A673 (cell line): ENCODE measurements around the gene CUL9. TPM values are rescaled to one million over a fixed set of nuclear protein-coding genes. Genes with fewer than 3 reads are reported as not detected.
A peak's percentile ranks its signal among the peaks of the same experiment; 100 is the strongest.

Experiments
- BruUV-seq: library from RNA; stranded (reverse); fragments of 400-500 nt; replicated peaks from 2 replicates; lab custom pipeline; 2021; lab: Mats Ljungman, UMichigan
- CTCF ChIA-PET: fragments of 300-600 bp; sonication (Branson Sonifier 250); formaldehyde crosslinking; loops from one replicate; lab custom pipeline; 2022; ENCODE audit warnings: antibody characterized with exemption; lab: Charles Lee
- POLR2A ChIA-PET: fragments of 300-600 bp; sonication (Branson Sonifier 250); formaldehyde crosslinking; loops from one replicate; lab custom pipeline; 2022; ENCODE audit warnings: antibody characterized with exemption; ENCODE audit not compliant: low non-redundant PET; lab: Charles Lee
- DNase-seq: peaks from one replicate; pipeline ENCODE4 v3.0.0-alpha.2; 2015; ENCODE audit warnings: low spot score
- H3K27ac ChIP-seq: fragments of 200-600 bp; sonication (generic); 2 replicates; pipeline ENCODE4 v1.5.1; 2016; ENCODE audit warnings: mixed run types, low read depth, mild to moderate bottlenecking, mixed read lengths, antibody characterized with exemption, low read length; ENCODE audit not compliant: poor library complexity, severe bottlenecking
- H3K27me3 ChIP-seq: fragments of 200-600 bp; sonication (generic); replicated peaks from 2 replicates; pipeline ENCODE4 v1.6.1; 2017; ENCODE audit warnings: mixed run types, low read depth, mild to moderate bottlenecking, mixed read lengths, antibody characterized with exemption, low read length; ENCODE audit not compliant: insufficient read depth, poor library complexity
- H3K36me3 ChIP-seq: fragments of 200-600 bp; sonication (generic); 2 replicates; pipeline ENCODE4 v1.6.1; 2016; ENCODE audit warnings: mixed run types, mild to moderate bottlenecking, mixed read lengths, antibody characterized with exemption, low read length; ENCODE audit not compliant: insufficient read depth, poor library complexity, severe bottlenecking
- H3K4me1 ChIP-seq: fragments of 200-600 bp; sonication (generic); 2 replicates; pipeline ENCODE4 v1.6.1; 2017; ENCODE audit warnings: mixed run types, mild to moderate bottlenecking, mixed read lengths, antibody characterized with exemption, low read length; ENCODE audit not compliant: insufficient read depth, poor library complexity, severe bottlenecking
- H3K4me3 ChIP-seq: fragments of 200-600 bp; sonication (generic); 2 replicates; pipeline ENCODE4 v1.5.1; 2016; ENCODE audit warnings: low read depth, mixed run types, mild to moderate bottlenecking, mixed read lengths, low read length; ENCODE audit not compliant: poor library complexity, severe bottlenecking
- H3K9me3 ChIP-seq: fragments of 200-600 bp; sonication (generic); 2 replicates; pipeline ENCODE4 v1.6.1; 2016; ENCODE audit warnings: mixed run types, low read depth, mild to moderate bottlenecking, mixed read lengths, antibody characterized with exemption, low read length; ENCODE audit not compliant: poor library complexity, severe bottlenecking
- CTCF ChIP-seq: fragments of 300-800, 200-600 bp; sonication (generic); conservative IDR thresholded peaks from 2 replicates; pipeline ENCODE4 v1.5.1; 2017; ENCODE audit warnings: low read depth, mild to moderate bottlenecking, antibody characterized with exemption, low read length, moderate library complexity, mixed read lengths
- EZH2 ChIP-seq: fragments of 200-600 bp; sonication (generic); IDR thresholded peaks from 2 replicates; pipeline ENCODE4 v1.6.1; 2017; ENCODE audit warnings: borderline replicate concordance, low read depth, mild to moderate bottlenecking, mixed read lengths, antibody characterized with exemption, low read length; ENCODE audit not compliant: poor library complexity, severe bottlenecking
- intact Hi-C: fragments of 100-400 bp; cut with micrococcal nuclease; formaldehyde crosslinking; loops from one replicate; pipeline ENCODE4 v1.10.0; 2022; ENCODE audit not compliant: unreplicated experiment
- total RNA-seq: library from RNA; stranded (reverse); gene quantifications from 2 replicates; pipeline ENCODE4 v1.2.3, GENCODE V29; 2021

The CUL9 gene
- total RNA-seq, 1 experiment from 2014 or later: 38.7 TPM

- CTCF ChIA-PET: no interaction called here
- H3K4me3 ChIP-seq: peak overlapping the region; percentile 18
- no peaks in the 10 kb centered on the region for H3K9me3 ChIP-seq
- no peaks in the 10 kb centered on the region for H3K36me3 ChIP-seq
- intact Hi-C loops: loop anchor here (10.0 kb wide), 1 partner anchor 235 kb away; no protein-coding TSS in a partner anchor
- no peaks in the 10 kb centered on the region for H3K27me3 ChIP-seq
- peak; percentile 47 for DNase-seq
- H3K27ac ChIP-seq: no peak overlapping the region
- H3K4me1 ChIP-seq: peaks cover 15% of the 10 kb centered on the region
- no TSS peak for BruUV-seq
- POLR2A ChIA-PET: no interaction called here
- TF ChIP-seq EZH2 (no peak), CTCF (no peak)
These were observed 87.4 kb downstream of the CUL9 start for GRCh38 chr6:43269273-43270007.

GRCh38 chr6:43271103-43271815 is 89.3 kb downstream of the CUL9 start:
- BruUV-seq: no TSS peak
- no peak for DNase-seq
- H3K4me3 ChIP-seq: no peak overlapping the region
- no peak overlapping the region for H3K27ac ChIP-seq
- H3K9me3 ChIP-seq: no peaks in the 10 kb centered on the region
- no peaks in the 10 kb centered on the region for H3K36me3 ChIP-seq
- ChIA-PET POLR2A (interaction anchor here (0.6 kb wide), 1 partner anchor 193 kb away, joined by 8 read pairs; no protein-coding TSS in a partner anchor), CTCF (no interaction called here)
- TF ChIP-seq EZH2 (no peak), CTCF (no peak)
- intact Hi-C loops: no loop called here
- H3K4me1 ChIP-seq: peaks cover 19% of the 10 kb centered on the region
- H3K27me3 ChIP-seq: no peaks in the 10 kb centered on the region

- POLR2A ChIA-PET: interaction anchor here (0.6 kb wide), 1 partner anchor 192 kb away, joined by 8 read pairs; no protein-coding TSS in a partner anchor
- DNase-seq: no peak
- intact Hi-C loops: no loop called here
- CTCF ChIA-PET: no interaction called here
- Histone ChIP-seq H3K4me3 (no peak overlapping the region), H3K4me1 (peaks cover 19% of the 10 kb centered on the region), H3K27me3 (no peaks in the 10 kb centered on the region), H3K27ac (no peak overlapping the region), H3K9me3 (no peaks in the 10 kb centered on the region), H3K36me3 (no peaks in the 10 kb centered on the region)
- TF ChIP-seq CTCF (no peak), EZH2 (no peak)
- BruUV-seq: no TSS peak
These were observed 89.9 kb downstream of the CUL9 start for GRCh38 chr6:43271944-43272343.
